IMR-90 (cell line): Measurements from ENCODE around the gene FGFR4. TPM values are rescaled to one million over a fixed set of nuclear protein-coding genes. Genes with fewer than 3 reads are reported as not detected.

ENCODE experiments used
- ATAC-seq: fragments of 200-7000 bp; cut with Tn5 transposase; 2 replicates; pipeline ENCODE4 v1.9.1; 2020; ENCODE audit warnings: low read depth, mild to moderate bottlenecking, moderate library complexity
- BruUV-seq: library from RNA; stranded (reverse); fragments of 400-500 nt; replicated peaks from 2 replicates; lab custom pipeline; 2021; lab: Mats Ljungman, UMichigan
- CTCF ChIA-PET: fragments of 300-600 bp; formaldehyde crosslinking; extraction: SDS; loops from one replicate; lab custom pipeline; 2021; ENCODE audit warnings: antibody characterized with exemption; lab: Yijun Ruan, JAX
- POLR2A ChIA-PET: fragments of 300-600 bp; sonication (Branson Sonifier 250); formaldehyde crosslinking; loops from one replicate; lab custom pipeline; 2022; ENCODE audit warnings: antibody characterized with exemption; ENCODE audit not compliant: unreplicated experiment; lab: Charles Lee
- DNase-seq: peaks from one replicate; pipeline ENCODE4 v3.0.0; 2013
- H2AFZ ChIP-seq: replicated peaks from 2 replicates; pipeline ENCODE3; 2013; ENCODE audit warnings: low read length, mild to moderate bottlenecking; ENCODE audit not compliant: poor library complexity
- H2AK5ac ChIP-seq: 2 replicates; pipeline ENCODE4 v1.6.1; 2013; ENCODE audit warnings: low read depth, low read length, inconsistent platforms
- H2AK9ac ChIP-seq: replicated peaks from 2 replicates; pipeline ENCODE3; 2013; ENCODE audit warnings: mild to moderate bottlenecking, low read depth, low read length, moderate library complexity; ENCODE audit not compliant: poor library complexity
- H2BK120ac ChIP-seq: 2 replicates; pipeline ENCODE4 v1.6.1; 2013; ENCODE audit warnings: low read depth, low read length, inconsistent platforms
- H2BK15ac ChIP-seq: 3 replicates; pipeline ENCODE4 v1.6.1; 2013; ENCODE audit warnings: low read depth, low read length, inconsistent platforms
- H2BK20ac ChIP-seq: 2 replicates; pipeline ENCODE4 v1.6.1; 2013; ENCODE audit warnings: low read depth, mild to moderate bottlenecking, inconsistent platforms, low read length, moderate library complexity
- H2BK5ac ChIP-seq: 2 replicates; pipeline ENCODE4 v1.6.1; 2013; ENCODE audit warnings: mild to moderate bottlenecking, low read depth, low read length, inconsistent platforms; ENCODE audit not compliant: poor library complexity, severe bottlenecking
- H3K14ac ChIP-seq: replicated peaks from 2 replicates; pipeline ENCODE4 v1.6.1; 2013; ENCODE audit warnings: low read depth, low read length, inconsistent platforms
- H3K18ac ChIP-seq: 2 replicates; pipeline ENCODE4 v1.6.1; 2013; ENCODE audit warnings: low read depth, low read length, control low read depth
- H3K23ac ChIP-seq: 2 replicates; pipeline ENCODE4 v1.6.1; 2013; ENCODE audit warnings: low read depth, low read length, inconsistent platforms
- H3K27ac ChIP-seq: 2 replicates; pipeline ENCODE4 v1.5.1; 2013; ENCODE audit warnings: mild to moderate bottlenecking, control low read depth, low read length; ENCODE audit not compliant: insufficient read depth
- H3K27me3 ChIP-seq: 2 replicates; pipeline ENCODE4 v1.6.1; 2013; ENCODE audit warnings: low read length; ENCODE audit not compliant: control insufficient read depth, insufficient read depth
- H3K36me3 ChIP-seq: 2 replicates; pipeline ENCODE4 v1.6.1; 2013; ENCODE audit warnings: low read length, mixed read lengths; ENCODE audit not compliant: control insufficient read depth, insufficient read depth
- H3K4ac ChIP-seq: 2 replicates; pipeline ENCODE4 v1.6.1; 2013; ENCODE audit warnings: low read depth, low read length, inconsistent platforms
- H3K4me1 ChIP-seq: 2 replicates; pipeline ENCODE4 v1.6.1; 2013; ENCODE audit warnings: low read length, mixed read lengths; ENCODE audit not compliant: control insufficient read depth, insufficient read depth
- H3K4me2 ChIP-seq: 2 replicates; pipeline ENCODE4 v1.6.1; 2013; ENCODE audit warnings: low read depth, mild to moderate bottlenecking, control low read depth, low read length, moderate library complexity
- H3K4me3 ChIP-seq: 2 replicates; pipeline ENCODE4 v1.5.1; 2013; ENCODE audit warnings: low read depth, mild to moderate bottlenecking, control low read depth, low read length, moderate library complexity; ENCODE audit not compliant: insufficient read depth
- H3K56ac ChIP-seq: 2 replicates; pipeline ENCODE4 v1.6.1; 2013; ENCODE audit warnings: low read length, inconsistent platforms; ENCODE audit not compliant: insufficient read depth; ENCODE audit errors: extremely low read depth
- H3K79me1 ChIP-seq, 2 experiments: 2 replicates each; pipeline ENCODE4 v1.6.1; 2013; ENCODE audit warnings: low read length in 2 of 2, inconsistent platforms in 1 of 2, low read depth in 1 of 2
- H3K9ac ChIP-seq: 2 replicates; pipeline ENCODE4 v1.6.1; 2013; ENCODE audit warnings: low read depth, low read length, control low read depth
- H3K9me1 ChIP-seq: 2 replicates; pipeline ENCODE4 v1.6.1; 2013; ENCODE audit warnings: low read length, inconsistent platforms; ENCODE audit not compliant: insufficient read depth
- H3K9me3 ChIP-seq: 2 replicates; pipeline ENCODE4 v1.6.1; 2013; ENCODE audit warnings: low read length; ENCODE audit not compliant: control insufficient read depth, insufficient read depth
- H4K20me1 ChIP-seq: 2 replicates; pipeline ENCODE4 v1.6.1; 2013; ENCODE audit warnings: low read length, inconsistent platforms; ENCODE audit not compliant: insufficient read depth
- H4K5ac ChIP-seq: 2 replicates; pipeline ENCODE4 v1.6.1; 2013; ENCODE audit warnings: mild to moderate bottlenecking, low read depth, low read length, control low read depth
- H4K8ac ChIP-seq, 2 experiments: 2 replicates each; pipeline ENCODE4 v1.6.1; 2013; ENCODE audit warnings: low read depth in 2 of 2, low read length in 2 of 2, control low read depth in 1 of 2, inconsistent platforms in 1 of 2
- H4K91ac ChIP-seq: 2 replicates; pipeline ENCODE4 v1.6.1; 2013; ENCODE audit warnings: low read depth, low read length, inconsistent platforms; ENCODE audit not compliant: insufficient read depth
- CEBPB ChIP-seq: IDR thresholded peaks from 2 replicates; pipeline ENCODE4 v1.6.1; 2012; ENCODE audit warnings: low read depth, low read length, improper control_type of control experiment
- WGBS, 2 experiments: methylation state at CpG; one replicate each; pipeline versions ENCODE4 v1.1.5 to v1.1.7; 2013; ENCODE audit warnings: missing lambda C conversion rate in 2 of 2; ENCODE audit not compliant: insufficient read length in 1 of 2; ENCODE audit errors: extremely low coverage in 2 of 2; 5-methylcytosine and 5-hydroxymethylcytosine counted together
- dilution Hi-C: fragments of 300-500 bp; cut with HindIII; formaldehyde crosslinking; loops from one replicate; pipeline ENCODE4 v1.14.3; 2018; ENCODE audit warnings: low sequenced_read_pairs; ENCODE audit not compliant: unreplicated experiment
- in situ Hi-C: fragments of 300-500 bp; cut with MboI; formaldehyde crosslinking; loops from 3 replicates; pipeline ENCODE4 v1.14.3; 2019; ENCODE audit warnings: low sequenced_read_pairs, inconsistent platforms, mixed read lengths
- intact Hi-C: fragments of 100-400 bp; cut with micrococcal nuclease; formaldehyde crosslinking; loops from 2 replicates; pipeline ENCODE4 v1.10.0; 2022
- polyA plus RNA-seq, 3 experiments: library from polyadenylated mRNA; depleted of rRNA; stranded (reverse); fragments of >200 nt; gene quantifications; 2 replicates each; pipeline ENCODE4 v1.2.3, GENCODE V29; 2012; ENCODE audit warnings: low replicate concordance in 1 of 3
- total RNA-seq: library from RNA; depleted of rRNA; stranded (reverse); fragments of >200 nt; gene quantifications from 2 replicates; pipeline ENCODE4 v1.2.3, GENCODE V29; 2012
- TF ChIP-seq, protein P1 (sequence below): fragments of 150-350 bp; IDR thresholded peaks from 2 replicates; pipeline ENCODE4 v1.6.1; 2017; ENCODE audit warnings: mild to moderate bottlenecking, antibody characterized with exemption, low read length, low read depth

The FGFR4 gene
- total and polyA plus RNA-seq, 2 of the 4 experiments (the other 2 are of a cell fraction) = 0.90 to 2.4 TPM

DNA sequence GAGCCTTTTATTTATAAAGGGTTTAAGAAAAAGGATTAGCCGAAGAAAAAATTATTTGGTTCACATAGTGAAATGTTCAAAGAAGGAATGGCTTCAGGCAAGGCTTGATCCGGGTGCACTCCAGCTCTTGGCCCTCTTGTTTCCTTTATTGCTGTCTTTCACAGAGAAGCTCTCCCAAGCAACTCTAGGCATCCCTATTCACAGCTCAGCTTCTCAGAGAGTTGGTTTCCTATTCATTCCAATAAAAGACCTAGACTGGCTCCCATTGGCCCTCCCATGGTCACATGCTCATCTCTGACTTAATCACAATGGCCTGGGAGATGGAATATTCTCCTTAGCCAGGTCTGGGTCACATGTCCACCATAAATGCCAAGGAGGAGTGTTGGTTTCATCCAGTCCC is 9.4 kb upstream of the FGFR4 start:
- Histone ChIP-seq H3K4me1 (no peaks in the 10 kb centered on the region), H3K4me2 (no peak overlapping the region), H4K91ac (no peak overlapping the region), H2BK15ac (no peak overlapping the region), H3K56ac (no peak overlapping the region), H3K36me3 (0 out of 2 replicates have a peak, but pooled peaks cover 1% of the 10 kb centered on the region), H3K9ac (no peak overlapping the region), H3K18ac (no peak overlapping the region), H4K5ac (no peak overlapping the region), H2AK9ac (no peak overlapping the region), H2AFZ (no peak overlapping the region), H2BK20ac (no peak overlapping the region), H3K9me1 (no peaks in the 10 kb centered on the region), H3K27me3 (no peaks in the 10 kb centered on the region), H2BK5ac (no peak overlapping the region), H4K20me1 (no peaks in the 10 kb centered on the region), H3K23ac (no peak overlapping the region), H3K4ac (no peak overlapping the region), H3K27ac (no peak overlapping the region), H2BK120ac (no peak overlapping the region), H4K8ac (no peak overlapping the region), H3K79me1 (no peaks in the 10 kb centered on the region), H3K9me3 (no peaks in the 10 kb centered on the region), H3K4me3 (no peak overlapping the region), H3K14ac (no peak overlapping the region), H2AK5ac (no peak overlapping the region)
- DNase-seq (no peak), ATAC-seq (peak; percentile 37; the same call in 1 of the 2 replicates)
- ChIA-PET CTCF (no interaction called here), POLR2A (no interaction called here)
- intact Hi-C loops = no loop called here
- 100% methylated on average over 1 to 2 of the region's 2 CpGs for WGBS, 2 experiments
- in situ Hi-C loops = no loop called here
- BruUV-seq = no TSS peak
- no peak for TF ChIP-seq CEBPB
- TF ChIP-seq, protein P1, sequence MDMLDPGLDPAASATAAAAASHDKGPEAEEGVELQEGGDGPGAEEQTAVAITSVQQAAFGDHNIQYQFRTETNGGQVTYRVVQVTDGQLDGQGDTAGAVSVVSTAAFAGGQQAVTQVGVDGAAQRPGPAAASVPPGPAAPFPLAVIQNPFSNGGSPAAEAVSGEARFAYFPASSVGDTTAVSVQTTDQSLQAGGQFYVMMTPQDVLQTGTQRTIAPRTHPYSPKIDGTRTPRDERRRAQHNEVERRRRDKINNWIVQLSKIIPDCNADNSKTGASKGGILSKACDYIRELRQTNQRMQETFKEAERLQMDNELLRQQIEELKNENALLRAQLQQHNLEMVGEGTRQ = peak; percentile 71
- dilution Hi-C loops = no loop called here
